ENCODE measurements around the gene FAM193B.
"Not testable (repeated sequence)": the region's sequence is repeated elsewhere in the genome, so short reads cannot be mapped to it uniquely, and the experiment has no call there.

The FAM193B gene

DNA sequence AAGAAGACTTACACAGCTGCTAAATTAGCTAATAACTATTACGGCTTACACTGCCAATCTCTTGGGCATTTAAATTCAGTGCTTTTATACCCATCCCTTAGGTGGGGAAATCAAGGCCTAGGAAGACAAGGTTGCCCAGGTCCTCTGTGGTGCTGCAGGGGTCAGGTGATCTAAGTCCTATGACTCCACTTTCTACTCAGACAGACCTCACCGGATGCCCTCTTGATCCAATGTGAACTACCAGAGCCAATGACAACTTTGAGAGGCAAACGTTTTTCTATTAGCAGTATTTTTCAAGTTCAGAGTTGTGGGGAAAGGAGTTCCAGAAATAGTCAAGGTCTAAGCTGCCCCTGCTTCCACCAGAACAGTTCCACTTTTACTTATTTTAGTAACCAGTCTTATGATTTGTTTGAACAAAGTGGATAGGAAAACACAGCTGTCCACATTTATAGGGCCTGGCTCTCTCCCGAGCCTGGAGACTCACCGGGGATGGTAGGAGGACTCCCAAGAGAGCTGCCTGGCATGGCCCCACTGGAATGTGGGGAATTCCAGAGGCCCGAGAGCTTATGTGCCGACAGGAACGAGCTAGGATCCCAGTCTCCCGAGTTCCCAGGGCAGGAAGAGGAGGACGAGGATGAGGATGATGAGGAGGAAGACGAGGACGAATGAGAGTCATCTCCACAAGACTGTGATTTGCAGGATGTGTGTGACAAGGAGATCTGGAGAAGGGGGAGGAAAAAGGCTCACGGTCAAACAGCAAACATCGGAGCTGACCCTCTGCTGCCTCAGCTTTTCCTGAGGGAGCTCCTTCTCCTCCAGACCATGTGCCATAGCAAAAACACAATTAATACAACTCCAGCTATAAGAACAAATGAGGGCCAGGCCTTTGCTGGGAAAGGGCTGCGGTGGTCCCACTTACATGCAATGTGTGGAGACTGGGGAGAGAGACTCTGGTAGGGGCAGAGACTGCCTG is 16.7 kb downstream of the FAM193B start:
- peaks cover 19% of the 10 kb centered on the region for H3K36me3 ChIP-seq (ENCODE audit: insufficient read depth, low read length)
- H3K4me1 ChIP-seq (ENCODE audit: insufficient read depth, low read length): peaks cover 4% of the 10 kb centered on the region; the same call in 1 of the 2 replicates
- no peaks in the 10 kb centered on the region for H3K9me3 ChIP-seq (ENCODE audit: control insufficient read depth, insufficient read depth, low read length)
- H3K9ac ChIP-seq (ENCODE audit: low read depth, low read length): no peak overlapping the region

- no peaks in the 10 kb centered on the region for H3K9me3 ChIP-seq (ENCODE audit: control insufficient read depth, insufficient read depth, low read length)
- peaks cover 15% of the 10 kb centered on the region for H3K36me3 ChIP-seq (ENCODE audit: insufficient read depth, low read length)
Observed at GRCh38 chr5:177536386-177536785, 18.0 kb downstream of the FAM193B start.

GRCh38 chr5:177535125-177535524 is 19.2 kb downstream of the FAM193B start:
- Histone ChIP-seq H3K36me3 (ENCODE audit: insufficient read depth, low read length) (peaks cover 24% of the 10 kb centered on the region), H3K9me3 (ENCODE audit: control insufficient read depth, insufficient read depth, low read length) (no peaks in the 10 kb centered on the region), H3K9ac (ENCODE audit: low read depth, low read length) (no peak overlapping the region), H3K4me1 (ENCODE audit: insufficient read depth, low read length) (peaks cover 4% of the 10 kb centered on the region; the same call in 1 of the 2 replicates)

More at GRCh38 chr5:177536386-177536785, 18.0 kb downstream of the FAM193B start:
- Histone ChIP-seq H3K4me1 (ENCODE audit: insufficient read depth, low read length) (peaks cover 4% of the 10 kb centered on the region; the same call in 1 of the 2 replicates), H3K9ac (ENCODE audit: low read depth, low read length) (no peak overlapping the region)

DNA sequence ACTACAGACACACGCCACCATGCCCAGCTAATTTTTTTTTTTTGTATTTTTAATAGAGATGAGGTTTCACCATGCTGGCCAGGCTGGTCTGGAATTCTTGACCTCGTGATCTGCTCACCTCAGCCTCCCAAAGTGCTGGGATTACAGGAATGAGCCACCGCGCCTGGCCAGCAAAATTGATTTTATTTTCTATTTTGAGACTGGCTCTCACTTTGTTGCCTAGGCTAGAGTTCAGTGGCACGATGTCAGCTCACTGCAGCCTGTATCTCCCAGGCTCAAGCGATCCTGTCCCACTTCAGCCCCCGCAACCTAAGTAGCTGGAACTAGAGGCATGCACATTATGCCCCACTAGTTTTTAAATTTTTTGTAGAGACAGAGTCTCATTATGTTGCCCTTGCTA is 19.9 kb downstream of the FAM193B start:
- not testable (repeated sequence) for H3K9me3 ChIP-seq (ENCODE audit: control insufficient read depth, insufficient read depth, low read length); H3K4me1 ChIP-seq (ENCODE audit: insufficient read depth, low read length); H3K9ac ChIP-seq (ENCODE audit: low read depth, low read length)
- peaks cover 28% of the 10 kb centered on the region for H3K36me3 ChIP-seq (ENCODE audit: insufficient read depth, low read length)

- H3K9me3 ChIP-seq (ENCODE audit: control insufficient read depth, insufficient read depth, low read length): no peaks in the 10 kb centered on the region
- no peaks in the 10 kb centered on the region for H3K4me1 ChIP-seq (ENCODE audit: insufficient read depth, low read length)
- peaks cover 21% of the 10 kb centered on the region for H3K36me3 ChIP-seq (ENCODE audit: insufficient read depth, low read length)
- no peak overlapping the region for H3K9ac ChIP-seq (ENCODE audit: low read depth, low read length)
Observed at GRCh38 chr5:177531209-177531940, 23.0 kb downstream of the FAM193B start.

GRCh38 chr5:177530638-177531037 is 23.7 kb downstream of the FAM193B start:
- peaks cover 21% of the 10 kb centered on the region for H3K36me3 ChIP-seq (ENCODE audit: insufficient read depth, low read length)
- H3K9me3 ChIP-seq (ENCODE audit: control insufficient read depth, insufficient read depth, low read length): no peaks in the 10 kb centered on the region
- H3K9ac ChIP-seq (ENCODE audit: low read depth, low read length): no peak overlapping the region
- H3K4me1 ChIP-seq (ENCODE audit: insufficient read depth, low read length): no peaks in the 10 kb centered on the region

- Histone ChIP-seq H3K9ac (ENCODE audit: low read depth, low read length) (no peak overlapping the region), H3K4me1 (ENCODE audit: insufficient read depth, low read length) (no peaks in the 10 kb centered on the region), H3K36me3 (ENCODE audit: insufficient read depth, low read length) (peaks cover 25% of the 10 kb centered on the region), H3K9me3 (ENCODE audit: control insufficient read depth, insufficient read depth, low read length) (no peaks in the 10 kb centered on the region)
Observed at GRCh38 chr5:177529247-177530203, 24.8 kb downstream of the FAM193B start.

DNA sequence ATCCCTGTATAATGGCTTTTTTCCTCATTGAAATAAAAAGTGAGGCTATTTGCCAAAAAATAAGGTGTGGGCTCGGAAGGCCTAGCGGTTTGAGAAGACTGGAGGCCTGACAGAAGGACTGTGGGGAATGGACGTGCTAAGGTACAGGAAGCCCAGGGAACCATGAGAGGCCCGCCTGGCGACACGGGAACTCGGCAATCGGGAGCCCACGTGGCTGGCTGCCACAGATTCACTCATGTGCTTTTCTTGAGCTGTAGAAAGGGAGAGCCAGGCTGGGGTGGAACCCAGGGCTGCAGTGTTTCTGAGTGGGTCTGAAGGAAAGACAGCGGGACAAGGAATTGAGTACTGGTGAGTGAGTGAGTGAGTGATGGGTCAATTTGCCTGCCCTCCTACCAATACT is 25.7 kb downstream of the FAM193B start:
- H3K9me3 ChIP-seq (ENCODE audit: control insufficient read depth, insufficient read depth, low read length): no peaks in the 10 kb centered on the region
- H3K9ac ChIP-seq (ENCODE audit: low read depth, low read length): no peak overlapping the region
- peaks cover 25% of the 10 kb centered on the region for H3K36me3 ChIP-seq (ENCODE audit: insufficient read depth, low read length)
- H3K4me1 ChIP-seq (ENCODE audit: insufficient read depth, low read length): no peaks in the 10 kb centered on the region

GRCh38 chr5:177527595-177527994 is 26.8 kb downstream of the FAM193B start:
- H3K9ac ChIP-seq (ENCODE audit: low read depth, low read length): no peak overlapping the region
- no peaks in the 10 kb centered on the region for H3K4me1 ChIP-seq (ENCODE audit: insufficient read depth, low read length)
- peaks cover 25% of the 10 kb centered on the region for H3K36me3 ChIP-seq (ENCODE audit: insufficient read depth, low read length)
- H3K9me3 ChIP-seq (ENCODE audit: control insufficient read depth, insufficient read depth, low read length): no peaks in the 10 kb centered on the region

GRCh38 chr5:177526791-177527190 is 27.6 kb downstream of the FAM193B start:
- no peaks in the 10 kb centered on the region for H3K4me1 ChIP-seq (ENCODE audit: insufficient read depth, low read length)
- peaks cover 25% of the 10 kb centered on the region for H3K36me3 ChIP-seq (ENCODE audit: insufficient read depth, low read length)
- no peaks in the 10 kb centered on the region for H3K9me3 ChIP-seq (ENCODE audit: control insufficient read depth, insufficient read depth, low read length)
- H3K9ac ChIP-seq (ENCODE audit: low read depth, low read length): no peak overlapping the region

- H3K4me1 ChIP-seq (ENCODE audit: insufficient read depth, low read length): no peaks in the 10 kb centered on the region
- H3K36me3 ChIP-seq (ENCODE audit: insufficient read depth, low read length): peaks cover 25% of the 10 kb centered on the region
Observed at GRCh38 chr5:177526191-177526590, 28.2 kb downstream of the FAM193B start.

DNA sequence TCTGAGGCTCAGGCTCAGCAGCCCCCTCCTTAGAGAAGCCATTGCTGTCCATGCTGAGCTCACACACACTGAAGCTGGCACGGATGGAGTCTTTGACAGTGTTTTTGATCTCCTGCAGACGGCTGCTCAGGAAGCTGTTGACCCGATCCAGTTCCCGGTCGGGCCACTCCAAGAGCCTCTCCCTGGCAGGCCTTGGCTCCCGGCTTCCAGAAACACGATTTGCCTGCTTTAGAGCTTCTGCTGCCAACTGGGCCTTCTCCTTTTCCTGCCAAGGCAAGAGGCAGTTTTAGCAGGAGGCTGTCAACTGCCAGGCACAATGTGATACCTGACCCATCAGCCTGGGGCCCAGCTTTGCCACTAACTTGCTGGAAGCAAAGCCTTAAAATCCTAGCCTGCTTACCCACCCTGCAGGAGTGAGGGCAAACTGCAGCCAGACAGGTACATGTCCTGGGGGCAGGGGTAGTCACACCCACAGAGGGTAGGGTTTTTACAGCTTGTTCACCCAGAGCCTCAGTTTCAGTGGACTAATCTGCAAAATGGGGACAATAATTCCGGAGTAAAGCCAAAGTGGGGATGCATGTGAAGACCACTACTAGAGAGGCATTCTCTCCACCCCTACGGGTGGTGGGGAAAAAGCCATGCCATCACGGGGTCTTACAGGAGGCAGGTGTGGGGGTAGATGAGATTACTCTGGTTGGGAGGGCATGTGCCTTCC is 29.3 kb downstream of the FAM193B start:
- H3K9ac ChIP-seq (ENCODE audit: low read depth, low read length): no peak overlapping the region
- no peaks in the 10 kb centered on the region for H3K4me1 ChIP-seq (ENCODE audit: insufficient read depth, low read length)
- H3K9me3 ChIP-seq (ENCODE audit: control insufficient read depth, insufficient read depth, low read length): no peaks in the 10 kb centered on the region
- peaks cover 18% of the 10 kb centered on the region for H3K36me3 ChIP-seq (ENCODE audit: insufficient read depth, low read length)

More at GRCh38 chr5:177526191-177526590, 28.2 kb downstream of the FAM193B start:
- Histone ChIP-seq H3K9me3 (ENCODE audit: control insufficient read depth, insufficient read depth, low read length) (no peaks in the 10 kb centered on the region), H3K9ac (ENCODE audit: low read depth, low read length) (no peak overlapping the region)

DNA sequence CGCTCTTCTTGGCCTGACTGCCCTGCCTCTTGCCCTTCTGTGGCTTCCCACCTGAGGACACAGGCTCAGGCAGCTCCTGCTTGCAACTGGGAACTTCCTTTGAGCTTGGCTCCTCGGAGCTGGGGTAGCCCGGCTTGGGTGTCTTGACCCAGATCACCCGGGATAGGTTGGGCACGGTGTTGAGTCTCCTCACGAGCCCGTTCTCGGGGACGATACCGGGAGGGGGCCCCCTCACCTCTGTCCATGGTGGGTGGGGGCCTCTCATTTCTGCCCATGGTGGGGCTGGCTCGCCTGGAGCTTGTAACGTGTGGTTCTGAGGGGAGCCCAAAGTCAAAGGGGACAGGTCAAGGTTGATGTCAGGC is 29.8 kb downstream of the FAM193B start:
- peaks cover 17% of the 10 kb centered on the region for H3K36me3 ChIP-seq (ENCODE audit: insufficient read depth, low read length)
- no peaks in the 10 kb centered on the region for H3K4me1 ChIP-seq (ENCODE audit: insufficient read depth, low read length)
- no peaks in the 10 kb centered on the region for H3K9me3 ChIP-seq (ENCODE audit: control insufficient read depth, insufficient read depth, low read length)
- H3K9ac ChIP-seq (ENCODE audit: low read depth, low read length): no peak overlapping the region
